Mesendoderm (in vitro differentiated cells): ENCODE results near the gene DCUN1D2.

Experiments used
- DNase-seq: peaks from one replicate; pipeline ENCODE4 v3.0.0; 2013
- H2AK5ac ChIP-seq: 2 replicates; pipeline ENCODE4 v1.6.1; 2013; ENCODE audit warnings: low read length, inconsistent platforms
- H2BK120ac ChIP-seq: 2 replicates; pipeline ENCODE4 v1.6.1; 2013; ENCODE audit warnings: low read depth, mild to moderate bottlenecking, low read length, moderate library complexity, mixed read lengths
- H2BK15ac ChIP-seq: replicated peaks from 2 replicates; pipeline ENCODE4 v1.6.1; 2013; ENCODE audit warnings: low read depth, mild to moderate bottlenecking, moderate library complexity
- H2BK5ac ChIP-seq: 2 replicates; pipeline ENCODE4 v1.6.1; 2013; ENCODE audit warnings: low read length, inconsistent platforms
- H3K18ac ChIP-seq: 2 replicates; pipeline ENCODE4 v1.6.1; 2013; ENCODE audit warnings: mild to moderate bottlenecking, low read length, mixed read lengths
- H3K23ac ChIP-seq: one replicate; pipeline ENCODE4 v1.6.1; 2013; ENCODE audit warnings: low read length
- H3K27ac ChIP-seq: 2 replicates; pipeline ENCODE4 v1.5.1; 2013; ENCODE audit warnings: low read depth, mild to moderate bottlenecking, inconsistent platforms, low read length, moderate library complexity
- H3K27me3 ChIP-seq: 2 replicates; pipeline ENCODE4 v1.6.1; 2013; ENCODE audit warnings: low read length, control low read depth, mild to moderate bottlenecking, inconsistent platforms; ENCODE audit not compliant: insufficient read depth, poor library complexity
- H3K36me3 ChIP-seq: 2 replicates; pipeline ENCODE4 v1.6.1; 2013; ENCODE audit warnings: low read length, inconsistent platforms; ENCODE audit not compliant: control insufficient read depth, insufficient read depth
- H3K4ac ChIP-seq: one replicate; pipeline ENCODE4 v1.6.1; 2013; ENCODE audit warnings: low read depth, mild to moderate bottlenecking, low read length, moderate library complexity
- H3K4me1 ChIP-seq: 2 replicates; pipeline ENCODE4 v1.6.1; 2013; ENCODE audit warnings: low read depth, low read length, inconsistent platforms; ENCODE audit not compliant: control insufficient read depth
- H3K4me2 ChIP-seq: 2 replicates; pipeline ENCODE4 v1.6.1; 2013; ENCODE audit warnings: low read length
- H3K4me3 ChIP-seq: 2 replicates; pipeline ENCODE4 v1.5.1; 2013; ENCODE audit warnings: mild to moderate bottlenecking, low read length
- H3K56ac ChIP-seq: one replicate; pipeline ENCODE4 v1.6.1; 2013; ENCODE audit warnings: low read length
- H3K79me1 ChIP-seq: 2 replicates; pipeline ENCODE4 v1.6.1; 2013; ENCODE audit warnings: low read length, inconsistent platforms
- H3K79me2 ChIP-seq: 2 replicates; pipeline ENCODE4 v1.6.1; 2013; ENCODE audit warnings: mild to moderate bottlenecking, low read length; ENCODE audit not compliant: control insufficient read depth, insufficient read depth
- H3K9ac ChIP-seq: 2 replicates; pipeline ENCODE4 v1.6.1; 2013; ENCODE audit warnings: low read length, inconsistent platforms
- H4K5ac ChIP-seq: one replicate; pipeline ENCODE4 v1.6.1; 2013; ENCODE audit warnings: low read length
- H4K8ac ChIP-seq: one replicate; pipeline ENCODE4 v1.6.1; 2013; ENCODE audit warnings: low read depth, mild to moderate bottlenecking, control low read depth, low read length, moderate library complexity
- WGBS: extraction: QIAGEN DNeasy Blood & Tissue Kit; methylation state at CpG from one replicate; pipeline ENCODE4 v1.1.7; 2013; ENCODE audit warnings: low lambda C conversion rate, missing lambda C conversion rate; ENCODE audit not compliant: insufficient coverage; ENCODE audit errors: extremely low coverage; 5-methylcytosine and 5-hydroxymethylcytosine counted together

DCUN1D2 gene

DNA sequence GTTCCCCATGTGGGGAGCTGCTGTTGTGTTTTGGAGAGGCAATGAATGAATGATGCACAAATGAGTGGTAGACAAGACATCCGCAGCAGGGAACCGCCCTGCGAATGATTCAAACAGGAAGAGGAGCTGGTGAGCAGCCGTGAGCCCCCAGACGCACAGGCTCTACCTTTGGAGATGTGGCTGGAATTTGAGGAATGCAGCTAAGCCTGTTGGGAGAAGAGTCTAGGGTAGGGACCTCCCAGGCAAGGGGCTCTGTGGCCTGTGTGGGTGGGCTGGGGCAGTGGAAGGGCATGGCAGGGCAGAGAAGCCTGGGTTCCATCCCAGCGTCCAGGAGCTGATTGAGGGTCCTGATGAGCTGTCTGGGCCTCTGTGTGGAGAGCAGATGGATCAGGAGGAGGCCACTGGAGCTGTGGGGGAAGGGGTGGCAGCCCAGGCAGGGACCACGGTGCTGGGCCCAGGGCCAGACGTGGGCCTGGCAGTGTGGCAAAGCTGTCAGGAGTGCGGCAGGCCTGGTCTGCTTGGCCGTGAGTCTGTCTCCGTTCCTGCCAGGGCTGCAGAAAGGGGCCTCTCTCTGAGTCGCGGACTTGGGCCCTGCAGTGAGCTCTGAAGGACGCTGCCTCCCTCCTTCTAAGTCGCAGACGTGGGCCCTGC lies 41.8 kb upstream of the DCUN1D2 start:
- Histone ChIP-seq H3K56ac (peak overlapping the region; percentile 64), H3K4me1 (peaks cover 3% of the 10 kb centered on the region), H3K4ac (no peak overlapping the region), H2BK15ac (no peak overlapping the region), H3K79me1 (peaks cover 2% of the 10 kb centered on the region), H3K23ac (no peak overlapping the region), H4K5ac (no peak overlapping the region), H3K18ac (no peak overlapping the region), H3K4me2 (no peak overlapping the region), H3K9ac (peak overlapping the region; percentile 32), H2AK5ac (no peak overlapping the region), H2BK5ac (peak overlapping the region; percentile 45), H3K4me3 (no peak overlapping the region), H3K79me2 (no peaks in the 10 kb centered on the region), H3K36me3 (peaks cover 6% of the 10 kb centered on the region), H3K27ac (no peak overlapping the region), H4K8ac (no peak overlapping the region), H2BK120ac (no peak overlapping the region), H3K27me3 (no peaks in the 10 kb centered on the region)
- peak; percentile 95 for DNase-seq
- WGBS: no CpG with 5 or more reads among the region's 16 CpGs

DNA sequence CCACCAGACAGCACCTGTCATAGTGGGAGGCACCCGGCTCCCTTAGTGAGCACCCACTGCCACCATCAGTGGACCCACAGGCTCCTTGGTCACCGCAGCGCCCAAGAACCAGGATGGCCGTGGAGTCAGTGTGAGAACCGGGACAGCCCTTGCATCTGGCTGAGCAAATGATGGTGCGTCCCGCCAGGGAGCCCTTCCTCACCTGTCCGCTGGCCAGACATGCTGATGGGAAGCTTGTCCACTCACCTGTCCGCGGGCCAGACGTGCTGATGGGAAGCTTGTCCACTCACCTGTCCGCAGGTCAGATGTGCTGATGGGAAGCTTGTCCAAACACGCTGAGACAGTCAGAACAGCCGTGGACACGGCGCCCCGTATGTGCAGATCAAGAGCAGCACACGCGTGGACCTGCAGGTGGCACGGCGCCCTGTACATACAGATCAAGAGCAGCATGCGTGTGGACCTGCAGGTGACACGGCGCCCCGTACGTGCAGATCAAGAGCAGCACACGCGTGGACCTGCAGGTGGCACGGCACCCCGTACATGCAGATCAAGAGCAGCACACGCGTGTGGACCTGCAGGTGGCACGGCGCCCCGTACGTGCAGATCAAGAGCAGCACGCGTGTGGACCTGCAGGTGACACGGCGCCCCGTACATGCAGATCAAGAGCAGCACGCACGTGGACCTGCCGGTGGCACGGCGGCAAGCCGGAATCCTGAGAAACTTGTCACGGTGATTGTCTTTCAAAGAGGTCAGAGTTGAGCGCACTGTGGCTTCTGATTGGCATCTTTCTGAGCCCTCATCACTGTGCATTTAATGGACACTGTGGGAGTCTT lies 40.7 kb upstream of the DCUN1D2 start:
- Histone ChIP-seq H2BK5ac (no peak overlapping the region), H3K36me3 (peaks cover 10% of the 10 kb centered on the region), H4K8ac (no peak overlapping the region), H3K27ac (no peak overlapping the region), H3K79me2 (no peaks in the 10 kb centered on the region), H3K4ac (no peak overlapping the region), H3K4me3 (no peak overlapping the region), H3K18ac (no peak overlapping the region), H3K56ac (no peak overlapping the region), H3K27me3 (no peaks in the 10 kb centered on the region), H2AK5ac (no peak overlapping the region), H2BK15ac (no peak overlapping the region), H3K9ac (no peak overlapping the region), H2BK120ac (no peak overlapping the region), H3K79me1 (peaks cover 5% of the 10 kb centered on the region), H4K5ac (no peak overlapping the region), H3K4me2 (no peak overlapping the region), H3K23ac (no peak overlapping the region), H3K4me1 (peaks cover 3% of the 10 kb centered on the region)
- no peak for DNase-seq
- no CpG with 5 or more reads among the region's 49 CpGs for WGBS

DNA sequence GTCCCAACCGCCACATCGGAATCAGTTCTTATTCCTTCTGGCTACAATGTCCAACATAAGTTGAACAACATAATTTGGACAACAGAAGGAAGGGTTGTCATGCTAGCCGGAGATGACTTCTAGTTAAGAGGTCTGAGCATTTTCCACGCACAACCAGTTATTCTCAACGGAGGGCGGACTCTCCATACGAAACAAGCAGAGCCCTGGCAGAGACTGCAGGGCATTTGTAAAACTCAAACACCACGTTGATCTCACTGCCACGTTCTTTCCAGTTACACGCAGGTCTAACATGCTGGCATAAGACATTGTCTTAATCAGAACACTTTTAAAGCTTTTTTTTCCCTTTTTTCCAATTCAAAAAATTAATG lies 38.3 kb upstream of the DCUN1D2 start:
- no peak for DNase-seq
- peaks cover 11% of the 10 kb centered on the region for H3K36me3 ChIP-seq
- no peak overlapping the region for H4K8ac ChIP-seq
- no peak overlapping the region for H2AK5ac ChIP-seq
- no peak overlapping the region for H3K23ac ChIP-seq
- H3K4me1 ChIP-seq: peaks cover 3% of the 10 kb centered on the region
- no peak overlapping the region for H3K9ac ChIP-seq
- H3K4me2 ChIP-seq: no peak overlapping the region
- no peak overlapping the region for H3K4ac ChIP-seq
- no peak overlapping the region for H4K5ac ChIP-seq
- no peak overlapping the region for H2BK15ac ChIP-seq
- H3K79me1 ChIP-seq: peaks cover 9% of the 10 kb centered on the region
- no peak overlapping the region for H3K56ac ChIP-seq
- H3K18ac ChIP-seq: no peak overlapping the region
- no peaks in the 10 kb centered on the region for H3K79me2 ChIP-seq
- no peak overlapping the region for H3K27ac ChIP-seq
- H3K4me3 ChIP-seq: no peak overlapping the region
- no peak overlapping the region for H2BK5ac ChIP-seq
- no peak overlapping the region for H2BK120ac ChIP-seq
- no CpG with 5 or more reads among the region's 10 CpGs for WGBS
- no peaks in the 10 kb centered on the region for H3K27me3 ChIP-seq

DNA sequence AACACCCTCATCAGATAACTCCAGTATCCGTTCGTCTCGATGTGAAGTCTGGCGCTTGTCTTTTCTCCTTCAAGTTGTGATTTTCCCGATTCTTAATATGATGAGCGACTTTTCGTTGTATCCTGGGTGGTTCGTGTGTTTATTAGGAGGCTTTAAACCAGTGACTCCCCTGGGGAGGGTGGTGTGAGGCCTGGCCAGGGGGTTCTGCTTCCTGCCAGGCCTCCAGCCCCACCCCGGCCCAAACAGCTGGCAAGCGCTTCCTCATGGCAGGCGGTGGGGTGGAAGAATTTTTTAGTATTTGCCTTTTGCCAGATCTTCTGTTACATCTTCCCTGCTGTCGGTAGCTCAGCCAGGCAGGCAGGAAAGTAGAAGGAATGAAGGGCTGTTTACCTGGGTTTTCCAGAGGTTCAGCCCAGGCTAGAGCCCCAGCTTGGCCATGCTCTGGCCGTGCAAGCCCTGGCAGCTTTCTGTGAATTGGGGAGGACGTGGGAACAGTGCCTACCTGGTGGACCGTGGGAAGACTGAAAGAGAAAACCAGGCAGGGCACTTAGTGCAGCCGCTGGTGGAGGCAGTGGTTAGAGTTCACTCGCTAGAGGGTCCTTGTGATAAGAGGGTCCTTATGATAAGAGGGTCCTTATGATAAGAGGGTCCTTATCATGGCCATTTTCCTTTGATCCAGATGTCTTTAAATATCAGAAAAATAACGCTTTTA lies 37.7 kb upstream of the DCUN1D2 start:
- no peak overlapping the region for H2BK15ac ChIP-seq
- H3K4me3 ChIP-seq: no peak overlapping the region
- H3K4ac ChIP-seq: no peak overlapping the region
- no peak for DNase-seq
- no peak overlapping the region for H3K18ac ChIP-seq
- H2AK5ac ChIP-seq: no peak overlapping the region
- no peak overlapping the region for H3K56ac ChIP-seq
- no peak overlapping the region for H4K8ac ChIP-seq
- no peak overlapping the region for H2BK5ac ChIP-seq
- no peak overlapping the region for H2BK120ac ChIP-seq
- no peak overlapping the region for H3K27ac ChIP-seq
- H3K79me1 ChIP-seq: peaks cover 9% of the 10 kb centered on the region
- no peak overlapping the region for H3K4me2 ChIP-seq
- H3K4me1 ChIP-seq: peaks cover 3% of the 10 kb centered on the region
- H3K79me2 ChIP-seq: no peaks in the 10 kb centered on the region
- H3K36me3 ChIP-seq: peaks cover 11% of the 10 kb centered on the region
- WGBS: no CpG with 5 or more reads among the region's 18 CpGs
- no peak overlapping the region for H3K9ac ChIP-seq
- H4K5ac ChIP-seq: no peak overlapping the region
- H3K23ac ChIP-seq: no peak overlapping the region
- no peaks in the 10 kb centered on the region for H3K27me3 ChIP-seq

DNA sequence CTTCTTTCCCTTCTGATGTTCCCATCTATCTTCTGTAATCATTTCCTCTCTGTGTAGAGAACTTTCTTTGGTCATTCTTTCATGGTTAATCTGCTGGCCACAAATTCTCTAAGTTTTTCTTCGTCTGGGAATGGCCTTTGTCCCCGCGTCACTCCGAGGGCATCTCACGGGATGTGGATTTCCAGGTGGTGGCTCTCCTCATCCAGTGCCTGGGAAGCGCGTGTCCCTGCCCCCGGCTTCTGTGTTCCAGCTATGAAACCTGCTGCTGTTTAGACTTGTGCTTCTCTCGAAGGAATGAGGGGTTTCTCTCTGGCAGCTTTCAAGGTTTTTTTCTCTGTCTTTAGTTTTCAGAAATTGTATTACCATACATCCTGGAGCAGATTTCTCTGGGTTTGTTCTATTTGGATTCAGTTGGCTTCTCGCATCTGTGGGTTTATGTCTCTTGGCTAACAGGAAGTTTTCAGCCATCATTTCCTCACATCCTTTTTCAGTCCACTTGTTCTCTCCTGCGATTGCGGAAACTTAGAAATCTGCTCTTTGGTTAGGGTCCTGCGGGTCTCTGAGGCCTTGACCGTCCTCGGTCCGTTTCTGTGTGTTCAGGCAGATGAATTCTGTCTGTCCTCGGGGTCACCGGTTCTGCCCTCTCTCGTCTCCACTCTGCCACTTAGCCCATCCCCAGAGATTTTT lies 36.9 kb upstream of the DCUN1D2 start:
- Histone ChIP-seq H4K5ac (no peak overlapping the region), H3K79me1 (peaks cover 9% of the 10 kb centered on the region), H3K79me2 (no peaks in the 10 kb centered on the region), H2BK15ac (no peak overlapping the region), H2AK5ac (no peak overlapping the region), H3K4me3 (no peak overlapping the region), H3K56ac (no peak overlapping the region), H2BK5ac (no peak overlapping the region), H3K18ac (no peak overlapping the region), H2BK120ac (no peak overlapping the region), H3K23ac (no peak overlapping the region), H3K27ac (no peak overlapping the region), H3K27me3 (no peaks in the 10 kb centered on the region), H3K4ac (no peak overlapping the region), H3K4me2 (no peak overlapping the region), H4K8ac (no peak overlapping the region), H3K36me3 (peaks cover 11% of the 10 kb centered on the region), H3K4me1 (peaks cover 3% of the 10 kb centered on the region), H3K9ac (no peak overlapping the region)
- no CpG with 5 or more reads among the region's 19 CpGs for WGBS
- no peak for DNase-seq
